GM06990 (cell line): ENCODE data around the gene PPP1R36.

Source experiments
- DNase-seq: peaks from one replicate; pipeline ENCODE4 v3.0.0-alpha.2; 2011; ENCODE audit not compliant: insufficient read length; ENCODE audit errors: extremely low read depth
- H3K27me3 ChIP-seq: replicated peaks from 2 replicates; pipeline ENCODE4 v1.6.0; 2011; ENCODE audit warnings: low read length; ENCODE audit not compliant: control insufficient read depth, insufficient read depth
- H3K36me3 ChIP-seq: 2 replicates; pipeline ENCODE4 v1.5.1; 2011; ENCODE audit warnings: low read length; ENCODE audit not compliant: control insufficient read depth, insufficient read depth
- H3K4me3 ChIP-seq: replicated peaks from 2 replicates; pipeline ENCODE4 v1.5.1; 2011; ENCODE audit warnings: low read depth, mild to moderate bottlenecking, control low read depth, low read length
- CTCF ChIP-seq: IDR thresholded peaks from 2 replicates; pipeline ENCODE4 v1.5.1; 2011; ENCODE audit warnings: low read length, control low read depth, mild to moderate bottlenecking, inconsistent platforms; ENCODE audit not compliant: insufficient read depth, poor library complexity, severe bottlenecking

Gene PPP1R36

GRCh38 chr14:64636980-64637429 lies 87.2 kb downstream of the PPP1R36 start:
- Histone ChIP-seq H3K4me3 (no peak overlapping the region), H3K27me3 (no peaks in the 10 kb centered on the region), H3K36me3 (no peaks in the 10 kb centered on the region)
- no peak for TF ChIP-seq CTCF
- DNase-seq = no peak

GRCh38 chr14:64637735-64638473 lies 88.1 kb downstream of the PPP1R36 start:
- TF ChIP-seq CTCF = no peak

GRCh38 chr14:64638625-64639024 lies 88.9 kb downstream of the PPP1R36 start:
- TF ChIP-seq CTCF = no peak
- Histone ChIP-seq H3K4me3 (no peak overlapping the region), H3K27me3 (no peaks in the 10 kb centered on the region), H3K36me3 (no peaks in the 10 kb centered on the region)
- no peak for DNase-seq

More at GRCh38 chr14:64637735-64638473, 88.1 kb downstream of the PPP1R36 start:
- Histone ChIP-seq H3K27me3 (no peaks in the 10 kb centered on the region), H3K36me3 (no peaks in the 10 kb centered on the region), H3K4me3 (no peak overlapping the region)
- no peak for DNase-seq
